ENCODE data around the gene SSBP2.
"Not testable (repeated sequence)": the region's sequence is repeated elsewhere in the genome, so short reads cannot be mapped to it uniquely, and the experiment has no call there.

Gene SSBP2

GRCh38 chr5:81726297-81726696, 24.6 kb downstream of the SSBP2 start:
- no peak for DNase-seq

- no peak for DNase-seq
These were observed 26.3 kb downstream of the SSBP2 start for GRCh38 chr5:81724571-81724970.

- no peak for DNase-seq
These were observed 26.8 kb downstream of the SSBP2 start for GRCh38 chr5:81724108-81724507.

GRCh38 chr5:81721049-81721448, 29.8 kb downstream of the SSBP2 start:
- no peak for DNase-seq

- DNase-seq, result no peak
These were observed 31.1 kb downstream of the SSBP2 start for GRCh38 chr5:81719743-81720345.

- no peak for DNase-seq
These were observed 32.6 kb downstream of the SSBP2 start for GRCh38 chr5:81718300-81718699.

DNA sequence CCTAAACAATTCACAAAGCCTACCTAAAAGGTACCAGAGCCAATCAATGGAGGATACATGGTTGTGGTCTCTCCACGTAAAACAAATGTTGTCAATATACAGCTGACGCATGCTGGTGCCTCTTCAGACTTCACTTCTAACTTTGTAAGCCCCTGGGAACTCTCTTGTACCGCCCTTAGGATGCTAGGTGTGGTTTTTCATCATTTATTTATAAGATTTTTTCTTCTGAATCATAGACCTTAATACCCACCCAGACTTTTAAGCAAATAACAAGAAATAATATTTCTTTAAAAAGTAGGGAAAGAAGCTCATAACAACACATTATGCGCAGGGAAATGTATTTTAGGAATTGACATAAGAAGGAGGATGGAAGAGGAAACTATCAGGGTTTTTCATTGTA, 33.0 kb downstream of the SSBP2 start:
- no peak for DNase-seq

DNA sequence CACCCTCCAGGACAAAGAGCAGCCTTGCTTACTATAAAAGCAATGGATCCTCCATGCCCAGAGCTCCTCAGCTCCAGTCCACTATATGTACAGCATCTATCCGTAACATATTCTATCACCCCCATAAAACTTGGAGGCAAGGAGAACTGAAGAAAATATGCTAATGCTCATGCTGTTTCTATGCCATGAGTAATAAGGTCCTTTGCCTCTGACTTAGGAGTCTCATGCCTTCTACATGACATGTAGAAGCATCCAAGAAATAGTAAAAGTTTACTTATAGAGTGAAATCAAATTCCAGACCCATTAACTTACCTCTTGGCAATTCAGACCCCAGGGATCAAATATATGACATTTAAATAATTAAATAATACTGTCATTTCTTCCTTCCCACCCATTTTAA, 33.7 kb downstream of the SSBP2 start:
- DNase-seq, result no peak

- DNase-seq, result not testable (repeated sequence)
These were observed 36.8 kb downstream of the SSBP2 start for GRCh38 chr5:81714076-81714475.

GRCh38 chr5:81708889-81709288, 42.0 kb downstream of the SSBP2 start:
- no peak for DNase-seq

GRCh38 chr5:81703840-81704239, 47.1 kb downstream of the SSBP2 start:
- no peak for DNase-seq

- DNase-seq, result no peak
These were observed 50.7 kb downstream of the SSBP2 start for GRCh38 chr5:81700166-81700565.

DNA sequence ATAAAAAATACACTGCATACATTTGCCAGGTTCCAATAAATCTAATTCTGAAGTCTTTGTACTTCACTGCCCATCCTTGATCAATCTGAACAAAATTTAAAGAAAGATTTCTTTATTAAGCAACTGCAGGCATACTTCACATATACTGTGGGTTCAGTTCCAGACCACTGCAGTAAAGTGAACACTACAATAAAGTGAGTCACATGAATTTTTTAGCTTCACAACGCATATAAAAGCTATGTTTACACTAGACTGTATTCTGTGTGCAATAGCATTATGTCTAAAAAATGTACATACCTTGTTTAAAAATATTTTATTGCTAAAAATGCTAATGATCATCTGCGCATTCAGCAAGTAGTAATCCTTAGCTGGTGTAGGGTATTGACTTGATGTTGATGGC, 52.1 kb downstream of the SSBP2 start:
- no peak for DNase-seq

DNA sequence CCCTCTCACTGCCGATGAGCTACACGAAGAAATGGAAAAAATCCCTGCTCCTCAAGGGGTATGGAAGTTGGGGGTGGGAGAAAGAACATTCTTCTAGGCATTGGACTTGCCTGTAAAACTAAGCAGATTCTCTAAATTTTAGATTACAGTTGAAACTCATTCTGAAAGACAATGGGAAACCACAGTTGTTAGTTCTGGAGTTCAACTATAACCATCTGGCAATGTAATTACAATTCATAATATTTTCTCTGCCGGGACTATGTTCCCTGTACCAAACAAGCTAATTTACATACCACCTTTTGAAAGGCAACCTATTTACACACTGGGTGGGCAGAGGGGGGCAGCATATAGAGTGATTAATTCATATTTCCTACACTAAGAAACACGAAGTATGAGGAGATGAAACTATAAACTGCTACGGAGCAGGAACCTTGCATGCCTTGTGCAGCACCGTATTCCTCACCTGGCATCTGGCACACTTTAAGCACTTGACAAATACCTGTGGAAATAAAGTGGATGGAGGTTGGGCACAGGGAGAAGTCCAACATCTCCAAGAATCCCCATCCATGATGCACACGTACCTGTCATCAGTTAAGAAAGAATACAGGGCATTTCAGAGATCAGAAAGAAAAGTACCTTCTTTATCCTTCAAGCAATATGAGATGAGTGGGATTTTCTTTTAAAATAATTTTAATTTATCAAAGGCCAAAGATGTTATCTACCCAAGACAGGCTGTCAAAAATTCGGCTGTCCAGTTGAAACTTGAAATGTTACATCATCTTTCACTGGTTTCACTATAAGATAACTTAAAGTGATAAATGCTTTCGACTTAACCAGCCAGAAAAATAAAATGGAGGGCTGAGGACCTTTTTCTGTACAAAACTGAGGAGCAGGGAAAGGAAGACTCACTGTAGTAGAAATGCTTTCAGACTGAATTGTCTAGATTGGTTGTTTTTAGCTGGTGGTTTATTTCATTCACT, 54.2 kb downstream of the SSBP2 start:
- no peak for DNase-seq

DNA sequence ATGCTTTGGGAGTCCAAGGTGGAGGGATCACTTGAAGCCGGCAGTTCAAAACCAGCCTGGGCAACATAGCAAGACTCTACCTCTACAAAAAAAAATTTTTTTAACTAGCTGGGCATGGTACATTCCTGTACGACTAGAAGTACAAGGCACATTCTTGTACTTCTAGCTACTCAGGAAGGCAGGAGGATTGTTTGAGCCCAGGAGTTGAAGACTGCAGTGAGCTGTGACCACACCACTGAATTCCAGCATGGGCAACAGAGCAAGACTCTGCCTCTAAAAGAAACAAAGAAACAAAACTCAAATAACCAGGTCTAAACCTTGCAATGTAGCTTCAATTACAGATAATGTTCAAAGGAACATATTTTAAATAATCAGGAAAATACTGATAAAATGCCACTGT, 56.2 kb downstream of the SSBP2 start:
- no peak for DNase-seq

- DNase-seq, result no peak
These were observed 62.7 kb downstream of the SSBP2 start for GRCh38 chr5:81688215-81688614.

GRCh38 chr5:81687292-81687691, 63.6 kb downstream of the SSBP2 start:
- no peak for DNase-seq

GRCh38 chr5:81685471-81685870, 65.4 kb downstream of the SSBP2 start:
- no peak for DNase-seq

GRCh38 chr5:81679885-81680284, 71.0 kb downstream of the SSBP2 start:
- DNase-seq, result no peak

GRCh38 chr5:81675420-81675819, 75.5 kb downstream of the SSBP2 start:
- no peak for DNase-seq

DNA sequence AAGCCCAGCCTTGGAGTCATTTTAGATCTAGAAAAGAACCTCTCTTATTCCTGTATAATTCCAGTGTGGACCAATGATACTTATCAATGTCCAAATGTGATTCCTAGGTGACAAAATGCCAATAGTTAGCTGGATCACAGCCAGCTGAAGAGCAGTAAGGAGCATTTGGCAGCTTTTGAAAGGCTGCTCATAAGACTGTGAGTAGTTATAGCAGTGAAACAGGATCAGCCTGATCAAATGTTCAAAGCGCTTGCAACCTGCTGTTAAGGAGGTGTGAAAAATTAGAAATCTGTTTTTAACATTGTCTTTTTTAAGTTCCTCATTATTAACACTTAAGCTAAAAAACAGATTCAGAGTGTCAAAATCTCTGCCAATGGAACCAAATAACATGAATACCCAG, 85.1 kb downstream of the SSBP2 start:
- DNase-seq, result no peak

DNA sequence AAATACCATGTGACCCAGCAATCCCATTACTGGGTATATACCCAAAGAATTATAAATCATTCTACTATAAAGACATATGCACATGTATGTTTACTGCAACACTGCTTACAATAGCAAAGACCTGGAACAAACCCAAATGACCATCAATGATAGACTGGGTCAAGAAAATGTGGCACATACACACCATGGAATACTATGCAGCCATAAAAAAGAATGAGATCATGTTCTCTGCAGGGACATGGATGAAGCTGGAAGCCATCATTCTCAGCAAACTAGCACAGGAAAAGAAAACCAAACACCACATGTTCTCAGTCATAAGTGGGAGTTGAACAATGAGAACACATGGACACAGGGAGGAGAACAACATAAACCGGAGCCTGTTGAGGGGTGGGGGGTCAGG, 90.3 kb downstream of the SSBP2 start:
- DNase-seq, result not testable (repeated sequence)

DNA sequence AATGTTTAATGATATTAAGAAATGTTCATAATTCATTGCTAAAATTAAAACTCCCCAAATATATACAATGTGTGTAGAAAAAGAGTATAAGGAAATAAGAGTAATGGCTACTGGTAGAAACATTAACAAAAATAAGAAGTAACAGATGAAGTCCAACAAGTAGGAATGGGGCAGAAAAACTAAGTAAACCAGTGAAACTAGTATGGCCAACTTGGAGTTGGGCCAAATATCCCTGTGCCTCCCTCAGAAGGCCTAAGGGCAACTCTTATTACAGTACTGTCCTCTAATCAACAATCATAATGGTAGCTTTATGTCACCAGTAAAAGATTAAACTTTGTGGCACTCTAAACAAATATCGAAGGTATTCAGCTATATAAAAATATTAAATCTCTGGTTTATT, 93.5 kb downstream of the SSBP2 start:
- no peak for DNase-seq

DNA sequence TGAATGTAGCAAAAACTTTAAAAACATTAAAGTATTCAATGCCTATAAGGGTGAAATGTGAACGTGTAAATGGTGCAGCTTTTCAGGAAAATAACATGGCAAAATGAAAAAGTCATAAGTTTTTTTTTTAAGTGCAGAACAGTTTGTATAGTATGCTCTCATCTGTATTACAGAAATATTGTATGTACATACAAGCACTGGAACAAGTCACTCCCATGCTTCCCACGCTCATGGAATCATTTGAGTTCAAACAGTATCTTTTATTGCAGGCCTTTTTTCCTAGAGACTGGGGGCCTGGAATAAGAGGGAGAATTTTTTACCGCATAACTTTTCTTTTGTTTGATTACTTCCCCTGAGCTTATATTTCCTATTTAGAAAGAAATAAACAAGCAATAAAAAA, 94.1 kb downstream of the SSBP2 start:
- no peak for DNase-seq
